ENCODE results near the gene KLHL22.
"Not testable (repeated sequence)": the region's sequence is repeated elsewhere in the genome, so short reads cannot be mapped to it uniquely, and the experiment has no call there.

Gene KLHL22, protein sequence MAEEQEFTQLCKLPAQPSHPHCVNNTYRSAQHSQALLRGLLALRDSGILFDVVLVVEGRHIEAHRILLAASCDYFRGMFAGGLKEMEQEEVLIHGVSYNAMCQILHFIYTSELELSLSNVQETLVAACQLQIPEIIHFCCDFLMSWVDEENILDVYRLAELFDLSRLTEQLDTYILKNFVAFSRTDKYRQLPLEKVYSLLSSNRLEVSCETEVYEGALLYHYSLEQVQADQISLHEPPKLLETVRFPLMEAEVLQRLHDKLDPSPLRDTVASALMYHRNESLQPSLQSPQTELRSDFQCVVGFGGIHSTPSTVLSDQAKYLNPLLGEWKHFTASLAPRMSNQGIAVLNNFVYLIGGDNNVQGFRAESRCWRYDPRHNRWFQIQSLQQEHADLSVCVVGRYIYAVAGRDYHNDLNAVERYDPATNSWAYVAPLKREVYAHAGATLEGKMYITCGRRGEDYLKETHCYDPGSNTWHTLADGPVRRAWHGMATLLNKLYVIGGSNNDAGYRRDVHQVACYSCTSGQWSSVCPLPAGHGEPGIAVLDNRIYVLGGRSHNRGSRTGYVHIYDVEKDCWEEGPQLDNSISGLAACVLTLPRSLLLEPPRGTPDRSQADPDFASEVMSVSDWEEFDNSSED

DNA sequence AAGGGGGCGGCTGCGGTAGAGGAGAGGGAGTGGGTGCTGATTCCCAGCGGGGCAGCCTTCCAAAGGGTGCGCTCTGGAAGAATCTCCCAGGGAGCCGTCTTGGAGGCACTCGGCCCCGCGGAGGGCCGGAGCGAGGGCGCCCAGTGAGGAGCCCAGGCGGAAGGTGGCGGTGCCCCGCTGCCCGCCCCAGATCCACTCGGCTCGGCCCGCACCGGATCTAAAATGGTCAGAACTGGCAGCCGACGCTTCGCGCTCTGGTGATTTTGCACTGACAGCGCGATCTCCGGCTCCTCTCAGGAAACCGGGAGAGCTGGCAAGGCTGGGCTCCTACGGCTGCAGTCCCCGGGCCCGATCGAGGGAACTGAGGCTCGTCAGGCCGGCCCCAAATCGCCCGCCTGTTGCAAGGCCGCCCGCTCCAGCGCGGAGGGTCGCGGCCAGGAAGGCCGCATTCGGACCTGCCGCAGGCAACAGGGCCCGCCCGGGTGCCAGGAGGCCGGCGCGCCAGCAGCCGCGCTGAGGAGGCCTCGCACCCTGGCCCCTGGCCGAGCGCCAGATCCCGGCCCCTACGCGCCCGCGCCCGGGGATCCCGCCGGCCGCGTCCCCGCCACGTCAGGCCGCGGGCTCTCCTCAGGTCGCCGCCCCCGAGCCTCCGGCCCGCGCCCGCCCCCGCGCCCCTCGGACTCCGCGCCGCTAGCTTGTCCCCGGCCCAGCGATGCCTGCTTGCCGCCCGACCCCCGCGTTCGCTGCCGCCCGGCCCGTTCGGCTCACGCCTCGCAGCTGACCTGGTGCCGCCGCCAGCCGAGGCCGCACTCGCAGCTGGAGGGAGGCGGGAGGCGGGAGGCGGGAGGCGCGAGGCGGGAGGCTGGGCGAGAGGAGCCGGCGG, at the start of gene KLHL22:
KLHL22 (minus strand) TSS at position 818 of the 883 bp plus-strand sequence. CDS start 6,584 bp downstream, outside the sequence.
- peak; percentile 18 for DNase-seq (ENCODE audit: low read depth)

DNA sequence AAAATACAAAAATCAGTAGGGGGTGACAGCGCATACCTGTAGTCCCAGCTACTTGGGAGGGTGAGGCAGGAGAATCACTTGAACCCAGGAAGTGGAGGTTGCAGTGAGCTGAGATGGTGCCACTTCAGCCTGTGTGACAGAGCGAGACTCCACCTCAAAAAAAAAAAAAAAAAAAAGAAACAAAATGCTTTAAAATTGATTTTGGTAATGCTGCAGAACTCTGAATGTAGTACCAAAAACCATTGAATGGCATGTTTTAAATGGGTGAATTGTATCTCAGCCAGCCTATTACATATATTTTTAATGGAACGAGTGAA, 49.7 kb upstream of the KLHL22 start:
- DNase-seq (ENCODE audit: low read depth), result not testable (repeated sequence)

DNA sequence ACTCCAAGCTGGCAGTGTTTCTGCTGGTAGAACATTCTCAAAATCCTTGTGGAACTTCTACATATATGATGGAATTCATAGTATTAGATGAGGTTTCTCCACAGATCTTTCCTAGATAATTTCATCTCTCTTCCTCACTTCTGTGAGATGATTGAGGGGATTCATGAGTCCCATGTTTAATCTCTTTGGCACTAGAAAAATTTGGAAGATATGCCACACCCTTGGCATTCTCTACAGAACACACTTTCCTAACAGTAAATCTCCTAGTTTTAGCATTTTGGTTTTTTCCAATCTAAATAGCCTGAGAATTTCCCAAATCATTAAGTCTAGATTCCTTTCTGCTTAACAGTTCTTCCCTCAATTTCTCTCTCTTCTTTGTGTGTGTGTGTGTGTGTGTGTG, 47.1 kb upstream of the KLHL22 start:
- DNase-seq (ENCODE audit: low read depth), result no peak

DNA sequence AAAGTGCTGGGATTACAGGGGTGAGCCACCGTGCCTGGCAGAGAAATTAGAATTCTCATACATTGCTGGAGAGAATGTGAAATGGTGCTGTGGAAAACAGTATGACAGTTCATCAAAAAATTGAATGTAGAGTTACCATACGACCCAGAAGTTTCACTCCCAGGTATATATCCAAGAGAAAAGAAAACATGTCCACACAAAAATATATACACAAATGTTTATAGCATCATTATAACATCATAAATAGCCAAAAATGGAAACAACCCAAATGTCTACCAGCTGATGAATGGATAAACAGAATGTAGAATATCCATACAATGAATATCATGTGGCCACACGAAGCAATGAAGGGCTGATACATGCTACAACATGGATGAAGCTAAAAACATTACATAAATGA, 46.5 kb upstream of the KLHL22 start:
- DNase-seq (ENCODE audit: low read depth), result no peak

DNA sequence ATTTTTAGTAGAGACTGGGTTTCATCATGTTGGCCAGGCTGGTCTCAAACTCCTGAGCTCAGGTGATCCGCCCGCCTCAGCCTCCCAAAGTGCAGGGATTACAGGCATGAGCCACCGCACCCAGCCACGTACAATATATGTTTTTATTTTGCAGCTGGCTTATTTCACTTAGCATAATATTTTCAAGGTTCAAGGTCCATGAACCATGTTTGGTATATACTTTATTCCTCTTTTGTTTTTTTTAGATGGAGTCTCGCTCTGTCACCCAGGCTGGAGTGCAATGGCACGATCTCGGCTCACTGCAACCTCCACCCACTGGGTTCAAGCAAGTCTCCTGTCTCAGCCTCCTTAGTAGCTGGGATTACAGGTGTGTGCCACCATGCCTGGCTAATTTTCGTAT, 43.3 kb upstream of the KLHL22 start:
- not testable (repeated sequence) for DNase-seq (ENCODE audit: low read depth)

DNA sequence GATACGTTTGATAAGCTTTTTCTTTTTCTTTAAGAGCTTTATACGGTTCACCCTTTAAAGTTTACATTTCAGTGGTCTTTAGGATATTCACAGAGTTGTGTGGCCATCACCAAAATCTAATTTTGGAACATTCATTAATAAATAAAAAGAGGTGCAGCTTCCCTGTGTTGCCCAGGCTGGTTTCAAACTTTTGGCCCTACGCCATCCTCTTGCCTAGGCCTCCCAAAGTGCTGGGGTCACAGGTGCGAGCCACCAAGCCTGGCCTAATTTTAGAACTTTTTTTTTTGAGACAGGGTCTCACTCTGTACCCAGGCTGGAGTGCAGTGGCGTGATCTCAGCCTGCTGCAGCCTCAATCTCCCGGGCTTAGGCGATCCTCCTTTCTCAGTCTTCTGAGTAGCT, 42.4 kb upstream of the KLHL22 start:
- no peak for DNase-seq (ENCODE audit: low read depth)

DNA sequence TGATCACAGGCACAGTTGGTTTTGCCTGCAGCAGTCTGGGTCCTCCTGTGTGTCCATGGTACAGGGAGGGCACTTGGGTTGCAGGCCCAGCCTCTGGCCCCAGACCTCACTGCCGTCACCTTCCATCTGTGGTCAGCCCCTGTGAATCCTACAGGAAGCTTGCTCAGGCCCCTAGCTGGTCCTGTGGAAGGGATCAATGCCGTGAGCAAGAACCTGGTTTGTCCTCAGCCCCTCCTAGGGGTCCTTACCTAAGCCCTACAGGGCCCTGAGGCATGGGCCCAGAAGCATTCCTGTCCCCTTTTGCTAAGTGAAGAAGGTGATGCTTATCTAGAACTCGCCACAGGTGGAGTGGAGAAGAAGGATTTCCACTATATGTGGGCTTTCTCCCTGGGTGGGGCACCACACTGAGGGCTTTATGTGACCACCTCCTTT, 41.7 kb upstream of the KLHL22 start:
- no peak for DNase-seq (ENCODE audit: low read depth)

DNA sequence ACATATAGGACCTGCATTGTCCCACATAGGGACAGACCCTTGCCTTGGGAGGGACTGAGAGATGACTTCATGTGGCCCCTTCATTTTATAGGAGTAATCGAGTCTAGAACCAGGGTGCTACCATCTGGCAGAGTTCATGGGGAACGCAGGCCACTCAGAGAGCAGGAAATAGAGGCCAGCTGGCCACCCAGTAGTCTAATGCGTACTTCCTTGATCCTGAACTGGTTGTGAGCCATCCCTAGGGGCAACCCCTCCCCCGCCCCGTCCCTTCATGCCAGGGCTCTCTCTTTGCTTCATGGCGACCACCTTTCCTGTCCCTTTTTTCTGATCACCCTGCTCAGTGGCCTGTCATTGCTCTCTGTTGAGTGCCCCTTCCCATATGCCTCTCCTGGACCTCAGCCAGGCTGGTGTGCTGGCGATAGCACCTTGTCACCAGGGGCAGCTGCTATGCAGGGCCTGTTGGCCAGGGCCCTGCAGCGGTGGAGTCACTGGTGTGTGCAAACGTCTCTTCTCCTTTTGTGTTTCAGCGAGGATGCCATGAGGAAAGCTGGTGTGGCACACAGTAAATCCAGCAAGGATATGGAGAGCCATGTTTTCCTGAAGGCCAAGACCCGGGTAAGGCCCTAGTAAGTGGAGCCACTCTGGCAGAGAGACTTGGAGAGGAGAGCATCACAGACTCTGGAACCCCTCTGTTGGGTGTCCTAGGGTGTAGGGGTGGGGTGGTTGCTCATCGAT, 41.2 kb upstream of the KLHL22 start:
- DNase-seq (ENCODE audit: low read depth), result no peak

DNA sequence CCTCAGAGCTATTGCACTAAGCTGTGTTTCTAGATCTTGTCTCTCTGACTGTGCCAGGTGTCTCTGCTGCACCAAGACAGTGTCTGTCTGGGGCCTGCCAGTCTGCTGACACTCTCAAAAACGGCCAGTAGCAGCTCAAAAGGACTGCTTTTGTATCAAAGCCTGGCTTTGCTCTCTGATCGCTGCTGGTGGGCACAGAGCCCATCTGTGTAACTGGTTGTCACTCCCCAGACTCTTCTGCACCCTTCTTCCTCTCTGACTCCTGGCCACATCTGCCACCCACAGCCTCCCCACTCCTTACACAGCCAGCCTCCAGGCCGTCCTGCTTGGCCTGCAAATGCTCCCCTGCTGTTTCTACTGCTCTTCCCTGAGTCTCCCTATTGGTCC, 38.3 kb upstream of the KLHL22 start:
- no peak for DNase-seq (ENCODE audit: low read depth)

DNA sequence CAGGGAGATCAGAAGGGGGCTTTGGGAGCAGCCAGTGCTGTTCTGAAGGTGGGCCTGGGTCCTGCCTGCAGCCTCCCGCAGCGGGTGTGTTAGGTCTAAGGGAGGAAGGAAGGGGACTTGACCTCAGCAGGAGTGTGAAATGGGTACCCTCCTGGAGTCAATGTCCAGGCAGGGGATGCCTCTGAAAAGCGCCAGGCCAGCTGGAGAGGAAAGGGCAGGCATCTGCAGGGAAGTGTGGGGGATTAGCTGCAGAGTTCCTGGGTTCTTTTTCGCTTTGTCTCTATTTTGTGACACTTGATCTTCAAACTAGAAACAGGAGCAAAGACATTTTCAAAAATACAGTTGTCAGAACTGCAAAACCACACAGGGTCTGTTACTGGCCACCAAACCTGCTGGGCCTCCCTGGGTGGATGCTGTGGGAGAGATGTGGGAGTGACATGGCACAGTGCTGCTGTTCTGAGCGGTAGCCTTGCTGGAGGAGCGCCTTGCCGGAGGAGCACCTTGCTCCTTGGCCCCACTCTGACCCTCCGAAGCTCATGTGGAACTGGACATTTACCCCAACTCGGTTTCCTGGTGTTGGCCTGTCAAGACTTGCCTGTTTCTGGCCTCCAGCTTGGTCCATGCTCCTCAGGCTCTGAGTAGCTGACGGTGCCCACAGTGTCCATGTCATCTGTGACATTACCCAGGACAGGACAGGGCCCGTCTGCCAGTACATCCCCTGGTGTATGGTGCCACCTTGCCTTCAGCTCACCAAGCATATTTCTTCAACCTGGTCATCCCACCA, 37.7 kb upstream of the KLHL22 start:
- no peak for DNase-seq (ENCODE audit: low read depth)

DNA sequence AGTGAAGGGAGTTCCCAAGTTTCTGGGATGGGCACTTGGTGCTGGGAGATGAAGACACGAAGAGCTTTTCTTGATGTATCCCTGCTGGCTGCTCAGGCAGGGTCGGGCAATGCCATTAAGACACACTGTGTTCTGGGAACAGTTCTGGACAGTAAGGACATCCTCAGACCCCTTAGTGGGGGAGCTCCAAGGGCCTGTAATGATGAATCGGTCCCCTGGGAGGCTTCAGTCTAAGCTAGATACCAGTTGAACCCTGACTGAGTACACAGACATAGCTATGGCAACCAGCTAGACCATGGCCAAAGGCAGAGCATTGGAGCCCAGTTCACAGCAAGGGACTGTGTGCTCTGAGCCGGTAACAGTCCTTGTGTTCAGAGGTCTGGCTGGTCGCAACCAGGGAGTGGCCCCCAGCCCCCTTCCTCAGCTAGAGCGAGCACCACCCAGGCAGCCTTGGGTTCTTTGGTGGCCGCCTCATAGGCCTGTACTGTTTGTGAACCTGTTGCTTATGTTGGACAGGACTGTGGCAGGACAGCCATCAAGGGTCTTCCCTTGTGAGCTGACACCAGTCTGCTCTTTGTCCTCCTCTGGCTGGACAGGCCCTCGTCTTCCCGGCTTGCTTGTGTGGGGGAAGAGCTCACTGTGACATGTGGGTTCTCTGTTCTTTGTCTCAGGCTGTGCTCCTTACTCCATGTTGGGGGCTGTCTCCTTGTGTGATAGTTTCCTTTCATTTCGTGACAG, 36.8 kb upstream of the KLHL22 start:
- peak; percentile 31 for DNase-seq (ENCODE audit: low read depth)

DNA sequence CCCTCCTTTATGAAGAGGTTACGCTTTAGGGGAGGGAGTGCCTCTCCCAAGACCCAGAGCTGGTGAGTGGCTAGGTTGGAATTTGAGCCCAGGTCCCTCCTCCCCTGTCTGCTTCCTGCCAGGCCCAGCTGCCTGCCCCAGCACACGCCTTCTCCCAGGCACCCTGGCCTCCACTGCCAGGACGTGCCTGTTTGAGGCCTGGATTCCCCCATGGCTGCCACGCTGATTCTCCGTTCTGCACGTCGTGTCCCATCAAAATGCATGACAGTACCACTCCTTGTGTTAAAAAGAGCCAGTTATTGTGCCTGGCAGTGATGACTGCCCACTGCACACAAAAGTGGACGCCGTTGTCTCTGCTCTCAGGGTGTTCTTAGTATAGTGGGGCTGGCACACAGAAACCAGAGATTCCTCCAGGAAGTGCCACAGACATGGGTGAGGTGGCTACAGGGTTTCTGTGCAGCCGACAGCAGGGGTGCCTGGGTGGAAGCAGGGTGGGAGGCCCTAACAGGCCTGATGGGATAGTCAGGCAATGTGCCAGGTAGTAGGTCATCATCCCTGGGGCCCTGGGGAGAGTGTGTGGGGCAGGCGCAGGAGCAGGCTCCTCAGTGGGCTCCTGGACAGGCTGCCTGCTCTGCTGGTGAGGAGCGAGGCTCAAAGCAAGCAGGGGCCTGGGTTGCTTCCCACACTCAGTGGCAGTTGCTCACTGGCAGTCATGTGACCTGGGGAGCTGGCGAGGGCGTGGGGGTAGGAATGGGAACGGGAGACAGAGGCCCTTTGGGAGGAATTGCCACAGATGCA, 36.0 kb upstream of the KLHL22 start:
- peak; percentile 77 for DNase-seq (ENCODE audit: low read depth)

DNA sequence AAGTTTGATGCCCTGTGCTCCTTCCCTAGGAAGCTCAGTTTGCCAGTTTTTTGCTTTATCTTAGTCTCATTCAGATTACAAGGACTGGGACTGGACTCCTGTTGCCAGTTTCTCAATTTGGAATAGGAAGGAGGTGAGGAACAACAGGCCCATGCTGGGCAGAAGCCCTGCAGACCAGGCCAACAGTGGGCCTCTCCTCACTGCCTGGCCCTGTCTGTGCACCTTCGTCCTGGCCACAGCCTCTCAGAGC, 35.5 kb upstream of the KLHL22 start:
- no peak for DNase-seq (ENCODE audit: low read depth)

DNA sequence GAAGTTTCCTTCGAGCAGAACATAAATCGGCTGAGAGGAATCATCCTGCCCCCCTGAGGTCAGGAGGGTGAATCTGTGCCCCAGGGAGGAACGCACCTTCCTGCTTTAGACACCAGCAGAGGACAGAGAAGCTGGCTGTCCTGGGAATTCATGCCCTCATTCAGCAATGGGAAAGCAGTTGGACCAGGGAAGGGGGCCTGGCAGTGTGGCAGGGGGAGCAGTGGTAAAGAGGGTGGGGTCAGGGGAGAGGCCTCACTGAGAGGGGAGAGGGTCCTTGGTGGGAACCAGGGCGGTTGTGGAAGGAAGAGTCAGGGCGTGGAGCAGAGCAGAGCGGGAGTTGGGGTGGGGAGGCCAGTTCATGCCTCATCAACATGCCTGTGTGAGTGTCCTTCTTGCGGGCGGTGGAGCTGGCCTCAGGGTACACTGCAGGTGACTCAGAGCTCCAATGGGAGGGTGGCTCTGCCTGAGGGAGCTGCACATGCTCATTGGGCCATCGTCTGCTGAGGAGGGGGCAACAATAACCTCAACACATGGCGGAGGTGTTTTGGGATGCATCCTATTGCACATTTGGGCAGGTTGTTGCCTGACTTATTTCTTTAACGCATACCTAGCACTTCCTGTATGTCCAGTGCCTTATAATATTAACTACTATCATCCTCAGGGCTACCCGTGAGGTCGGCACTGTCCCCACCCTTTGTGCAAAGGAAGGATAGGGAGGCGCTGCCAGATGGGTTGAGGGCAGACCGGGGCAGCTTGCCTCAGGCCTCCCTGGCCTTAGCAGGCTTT, 35.0 kb upstream of the KLHL22 start:
- peak; percentile 50 for DNase-seq (ENCODE audit: low read depth)

DNA sequence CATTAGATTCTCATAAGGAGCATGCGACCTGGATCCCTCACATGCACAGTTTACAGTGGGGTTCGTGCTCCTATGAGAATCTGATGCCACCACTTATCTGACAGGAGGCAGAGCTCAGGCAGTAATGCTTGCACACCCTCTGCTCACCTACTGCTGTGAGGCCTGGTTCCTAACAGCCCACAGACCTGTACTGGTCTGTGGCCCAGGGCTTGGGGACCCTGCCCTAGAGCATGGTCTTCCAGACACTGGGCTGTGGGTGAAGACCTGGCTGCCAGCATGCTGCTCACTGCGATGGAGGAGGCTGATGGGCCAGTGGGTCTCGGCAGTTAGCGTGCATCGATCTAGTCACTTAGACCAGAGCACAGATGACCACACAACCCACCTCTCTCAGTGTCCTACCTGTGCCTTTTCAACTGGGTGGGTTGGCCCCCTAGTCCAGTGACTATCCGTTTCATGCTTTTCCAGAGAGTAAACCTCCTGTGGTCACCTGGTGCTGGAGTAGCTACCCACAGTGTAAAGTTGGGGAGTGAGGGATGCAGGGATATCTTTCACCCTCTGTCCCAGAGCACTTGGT, 32.9 kb upstream of the KLHL22 start:
- no peak for DNase-seq (ENCODE audit: low read depth)

DNA sequence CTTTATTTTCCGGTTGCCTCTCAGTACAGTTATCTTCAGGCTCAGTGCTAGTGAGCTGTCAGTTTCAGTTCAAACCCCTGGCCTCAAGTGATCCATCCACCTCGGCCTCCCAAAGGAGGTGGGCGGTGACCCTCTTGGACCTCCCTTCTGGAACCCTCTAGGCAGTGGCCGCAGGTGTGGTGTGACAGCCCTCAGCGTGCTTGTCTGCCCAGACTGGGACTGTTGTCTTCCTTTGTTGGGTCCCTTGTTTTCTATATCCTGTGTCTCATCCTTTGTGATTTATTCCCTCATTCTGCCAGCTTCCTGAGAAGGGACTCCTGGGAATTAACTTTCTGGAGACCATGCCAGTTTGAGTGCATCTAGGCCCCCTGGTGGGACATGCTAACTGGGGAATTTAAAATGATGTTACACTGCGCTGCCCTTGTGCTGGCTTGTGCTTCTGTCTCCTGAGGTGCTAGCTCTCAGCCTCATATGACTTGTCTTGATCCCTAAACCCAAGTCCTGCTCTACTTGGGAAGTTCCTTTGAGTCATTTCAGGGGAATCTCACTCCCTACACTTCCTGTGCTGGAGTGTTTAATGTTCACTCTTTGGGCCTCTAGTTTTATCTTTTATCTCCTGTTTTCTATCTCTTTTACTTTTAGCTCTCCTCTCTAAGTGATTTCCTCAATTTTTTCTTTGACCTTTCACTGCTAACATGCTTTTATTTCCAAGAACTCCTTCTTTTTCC, 31.2 kb upstream of the KLHL22 start:
- peak; percentile 56 for DNase-seq (ENCODE audit: low read depth)

DNA sequence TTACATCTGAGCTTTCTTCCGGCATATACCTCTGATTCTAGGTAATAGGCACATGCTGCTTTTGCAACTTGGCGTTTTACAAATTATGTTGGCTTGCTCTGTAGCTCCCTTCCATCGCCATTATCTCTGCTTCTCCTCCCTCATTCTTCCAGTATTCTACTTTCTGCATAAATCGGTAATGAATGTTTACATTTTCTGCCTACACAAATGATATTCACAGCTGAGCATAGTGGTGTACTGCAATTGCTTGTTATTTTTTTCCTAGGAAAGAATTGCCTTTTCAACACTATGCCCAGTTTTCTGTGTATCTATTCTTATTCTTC, 30.7 kb upstream of the KLHL22 start:
- DNase-seq (ENCODE audit: low read depth), result no peak

DNA sequence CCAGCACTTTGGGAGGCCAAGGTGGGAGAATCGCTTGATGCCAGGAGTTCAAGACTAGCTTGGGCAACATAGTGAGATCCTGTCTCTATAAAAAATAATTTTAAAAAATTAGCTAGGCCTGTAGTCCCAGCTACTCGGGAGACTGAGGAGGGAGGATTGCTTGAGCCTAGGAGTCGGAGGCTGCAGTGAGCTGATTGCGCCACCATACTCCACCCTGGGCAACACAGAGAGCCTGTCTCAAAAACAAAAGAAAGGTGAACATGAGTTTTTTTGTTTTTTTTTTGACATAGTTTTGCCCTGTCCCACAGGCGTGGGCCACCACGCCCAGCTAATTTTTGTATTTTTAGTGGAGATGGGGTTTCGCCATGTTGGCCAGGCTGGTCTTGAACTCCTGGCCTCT, 29.5 kb upstream of the KLHL22 start:
- DNase-seq (ENCODE audit: low read depth), result no peak
